Frontal cortex (tissue), 4 donors: ENCODE data around the gene SLC9A5. TPM values are rescaled to one million over a fixed set of nuclear protein-coding genes. Genes with fewer than 3 reads are reported as not detected.

ENCODE experiments used
- DNase-seq, 2 donors: peaks; one replicate each; pipeline ENCODE4 v3.0.0; 2012; ENCODE audit warnings: low spot score in 2 of 2
- FAIRE-seq: peaks from 2 replicates; lab custom pipeline; 2012; peaks lifted over from hg19 to GRCh38; lab: Jason Lieb, UNC
- total RNA-seq: library from RNA; depleted of rRNA; stranded (reverse); fragments of >200 nt; gene quantifications from one replicate; pipeline ENCODE4 v1.2.3, GENCODE V29; 2014
- donor health status: control.
- donor health status: control.
- donor health status: control.

Gene SLC9A5
- total RNA-seq, 1 donor from 2014 or later = 0.41 TPM

DNA sequence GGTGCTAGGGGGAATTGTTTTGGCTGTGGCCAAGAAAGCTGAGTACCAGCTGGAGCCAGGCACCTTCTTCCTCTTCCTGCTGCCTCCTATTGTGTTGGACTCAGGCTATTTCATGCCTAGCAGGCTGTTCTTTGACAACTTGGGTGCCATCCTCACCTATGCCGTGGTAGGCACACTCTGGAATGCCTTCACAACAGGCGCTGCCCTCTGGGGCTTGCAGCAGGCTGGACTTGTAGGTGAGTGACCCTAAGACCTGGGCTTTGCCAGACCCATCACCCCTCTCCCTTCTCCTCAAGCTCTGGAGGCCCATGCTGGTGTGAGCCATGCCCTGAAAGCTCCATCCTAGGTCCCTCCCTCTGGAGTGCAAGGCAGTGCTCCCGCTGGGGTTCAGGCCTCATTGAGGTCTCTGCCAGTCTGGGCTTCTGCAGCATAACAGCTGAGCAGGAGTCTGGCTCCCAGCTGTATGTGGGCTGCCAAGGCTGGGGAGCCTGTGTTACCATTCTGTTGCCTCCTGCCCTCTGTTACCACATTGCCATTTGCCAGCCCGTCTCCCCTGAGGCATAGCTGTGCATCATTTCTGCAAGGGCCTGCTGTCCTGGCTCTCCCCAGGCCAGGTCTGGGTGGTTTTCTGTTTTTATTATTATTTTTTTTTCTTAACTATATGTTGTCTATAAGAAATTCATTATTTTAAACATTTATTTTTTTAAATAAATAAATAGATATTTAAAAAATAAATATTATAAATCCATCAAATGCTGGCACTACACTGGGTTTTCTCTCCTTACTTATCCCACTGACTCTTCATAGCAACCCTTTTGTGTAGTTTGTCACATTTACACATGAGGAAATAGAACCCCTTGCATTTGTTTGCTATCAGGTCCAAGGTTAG, 4.1 kb downstream of the SLC9A5 start:
- no peak for DNase-seq
- no peak for FAIRE-seq

DNA sequence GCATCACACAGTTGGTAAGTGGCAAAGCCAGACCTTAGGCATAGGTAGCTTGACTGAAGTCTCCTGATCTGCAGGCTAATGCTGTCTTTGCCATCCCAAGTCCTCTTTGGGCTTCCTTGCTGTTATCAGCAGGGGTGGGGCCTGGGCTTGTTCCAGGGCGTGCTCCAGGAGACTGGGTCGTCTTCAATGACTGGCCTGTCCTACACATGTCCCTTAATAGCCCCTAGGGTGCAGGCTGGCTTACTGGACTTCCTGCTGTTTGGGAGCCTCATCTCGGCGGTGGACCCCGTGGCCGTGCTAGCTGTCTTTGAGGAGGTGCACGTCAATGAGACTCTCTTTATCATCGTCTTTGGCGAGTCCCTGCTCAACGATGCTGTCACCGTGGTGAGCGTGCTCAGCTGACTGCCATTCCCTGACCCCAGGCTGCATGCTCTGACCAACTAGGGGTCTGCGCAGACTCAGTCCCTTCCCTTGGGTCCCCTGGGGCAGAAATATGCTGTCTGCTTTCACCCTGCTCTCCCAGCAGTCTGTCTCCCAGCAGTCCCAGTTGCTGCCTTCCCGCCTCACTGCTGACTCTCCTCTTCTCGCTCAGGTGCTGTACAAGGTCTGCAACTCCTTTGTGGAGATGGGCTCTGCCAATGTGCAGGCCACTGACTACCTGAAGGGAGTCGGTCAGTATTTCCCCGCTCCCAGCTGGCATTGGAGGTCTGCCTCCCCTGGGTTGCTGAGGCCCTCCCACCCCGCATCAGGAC, 6.2 kb downstream of the SLC9A5 start:
- no peak for FAIRE-seq
- DNase-seq = no peak

DNA sequence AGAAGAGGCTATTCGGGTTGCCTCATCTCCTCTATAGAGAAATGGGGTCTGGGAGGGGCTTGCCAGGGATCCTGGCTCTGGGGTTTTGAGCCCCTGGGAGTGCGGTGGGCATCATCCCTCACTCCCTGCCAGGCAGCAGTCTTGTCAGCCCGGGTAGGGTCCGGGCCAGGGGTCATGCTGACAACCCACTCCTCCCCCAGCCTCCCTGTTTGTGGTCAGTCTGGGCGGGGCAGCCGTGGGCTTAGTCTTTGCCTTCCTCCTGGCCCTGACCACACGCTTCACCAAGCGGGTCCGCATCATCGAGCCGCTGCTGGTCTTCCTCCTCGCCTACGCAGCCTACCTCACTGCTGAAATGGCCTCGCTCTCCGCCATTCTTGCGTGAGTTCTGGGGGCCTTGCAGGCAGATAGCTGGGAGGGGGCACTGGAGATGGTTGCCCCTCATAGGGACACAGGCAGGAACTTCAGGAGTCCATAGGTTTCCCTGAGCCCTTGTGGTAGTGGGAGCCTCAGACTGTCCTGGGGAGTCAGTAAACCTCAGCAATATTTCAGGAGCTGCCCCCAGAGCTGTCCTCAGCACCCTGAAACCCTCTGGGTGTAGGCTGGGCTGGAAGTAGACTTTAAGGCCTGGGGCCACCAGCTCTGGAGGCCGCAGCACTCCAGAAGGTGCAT, 6.9 kb downstream of the SLC9A5 start:
- no peak for DNase-seq
- no peak for FAIRE-seq

DNA sequence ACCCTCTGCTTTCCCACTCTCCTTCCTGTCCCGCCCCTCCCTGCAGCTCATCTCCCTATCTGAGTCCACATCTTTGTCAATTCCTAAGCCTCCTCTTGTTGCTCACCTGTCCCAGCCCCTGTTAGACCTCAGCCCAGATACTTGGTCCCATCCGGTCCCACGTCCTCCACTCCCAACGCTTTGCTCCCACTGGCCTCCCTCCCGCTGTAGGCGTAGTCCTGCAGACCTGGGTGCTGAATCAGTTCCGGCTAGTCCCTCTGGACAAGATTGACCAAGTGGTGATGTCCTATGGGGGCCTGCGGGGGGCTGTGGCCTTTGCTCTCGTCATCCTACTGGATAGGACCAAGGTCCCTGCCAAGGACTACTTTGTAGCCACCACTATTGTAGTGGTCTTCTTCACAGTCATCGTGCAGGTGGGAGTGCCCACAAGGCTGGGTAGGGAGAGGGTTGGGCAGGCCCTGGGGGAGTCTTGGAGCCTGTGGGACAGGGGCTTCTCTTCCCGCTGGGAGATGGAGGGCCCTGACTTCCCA, 8.0 kb downstream of the SLC9A5 start:
- no peak for FAIRE-seq
- no peak for DNase-seq

- no peak for FAIRE-seq
- DNase-seq = no peak
Observed at GRCh38 chr16:67257486-67258160, 8.8 kb downstream of the SLC9A5 start.

- DNase-seq (no peak), FAIRE-seq (no peak)
Observed at GRCh38 chr16:67258161-67258835, 9.5 kb downstream of the SLC9A5 start.

DNA sequence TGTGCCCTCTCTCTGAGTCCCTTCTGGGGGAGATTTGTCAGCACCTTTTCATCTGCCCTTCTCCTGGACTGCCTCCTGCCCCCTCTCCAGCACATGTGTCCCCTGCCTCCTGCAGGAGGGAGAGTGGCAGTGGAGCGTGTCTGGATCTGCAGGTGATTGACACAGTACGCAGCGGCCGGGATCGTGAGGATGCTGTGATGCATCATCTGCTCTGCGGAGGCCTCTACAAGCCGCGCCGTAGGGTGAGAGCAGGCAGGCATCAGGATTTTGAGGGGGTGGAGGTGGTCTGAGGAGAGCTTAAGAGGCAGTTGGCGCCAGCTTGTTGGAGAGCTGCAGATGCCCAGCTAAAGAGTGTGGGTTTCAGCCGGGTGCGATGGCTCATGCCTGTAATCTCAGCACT, 10.9 kb downstream of the SLC9A5 start:
- no peak for FAIRE-seq
- DNase-seq = no peak

- FAIRE-seq (no peak), DNase-seq (peak in 1 of 2 donors; percentile 17)
Observed at GRCh38 chr16:67260426-67261063, 11.8 kb downstream of the SLC9A5 start.

- DNase-seq (no peak), FAIRE-seq (no peak)
Observed at GRCh38 chr16:67263201-67263600, 14.4 kb downstream of the SLC9A5 start.

DNA sequence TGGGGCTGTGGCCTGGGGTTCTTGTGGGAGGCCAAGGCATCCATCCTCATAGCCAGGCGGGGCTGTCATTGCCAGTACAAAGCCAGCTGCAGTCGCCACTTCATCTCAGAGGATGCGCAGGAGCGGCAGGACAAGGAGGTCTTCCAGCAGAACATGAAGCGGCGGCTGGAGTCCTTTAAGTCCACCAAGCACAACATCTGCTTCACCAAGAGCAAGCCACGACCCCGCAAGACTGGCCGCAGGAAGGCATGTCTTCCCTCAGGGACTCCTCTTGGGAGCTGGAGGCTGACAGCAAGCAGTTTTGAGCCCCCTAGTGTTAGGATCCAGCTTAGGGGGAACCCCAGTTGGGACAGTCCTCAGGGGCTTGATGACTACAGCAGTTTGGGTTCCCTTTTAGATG, 15.5 kb downstream of the SLC9A5 start:
- DNase-seq = no peak
- FAIRE-seq = no peak

- DNase-seq = no peak
- no peak for FAIRE-seq
Observed at GRCh38 chr16:67264866-67265265, 16.1 kb downstream of the SLC9A5 start.

- FAIRE-seq (no peak), DNase-seq (no peak)
Observed at GRCh38 chr16:67265834-67266233, 17.1 kb downstream of the SLC9A5 start.

DNA sequence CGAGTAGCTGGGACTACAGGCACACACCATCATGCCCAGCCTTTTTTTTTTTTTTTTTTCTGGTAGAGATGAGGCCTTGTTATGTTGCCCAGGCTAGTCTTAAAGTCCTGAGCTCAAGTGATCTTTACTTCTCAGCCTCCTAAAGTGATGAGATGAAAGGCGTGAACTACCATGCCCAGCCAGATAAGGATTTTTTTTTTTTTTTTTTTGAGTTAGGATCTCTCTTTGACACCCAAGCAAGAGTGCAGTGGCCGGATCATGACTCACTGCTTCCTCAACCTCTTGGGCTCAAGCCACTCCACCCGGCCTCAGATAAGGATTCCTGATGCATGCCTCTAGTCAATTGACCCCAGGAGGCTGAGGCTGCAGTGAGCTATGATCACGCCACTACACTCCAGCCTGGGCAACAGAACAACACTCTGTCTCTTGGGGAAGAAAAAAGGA, 19.4 kb downstream of the SLC9A5 start:
- FAIRE-seq (no peak), DNase-seq (no peak)

DNA sequence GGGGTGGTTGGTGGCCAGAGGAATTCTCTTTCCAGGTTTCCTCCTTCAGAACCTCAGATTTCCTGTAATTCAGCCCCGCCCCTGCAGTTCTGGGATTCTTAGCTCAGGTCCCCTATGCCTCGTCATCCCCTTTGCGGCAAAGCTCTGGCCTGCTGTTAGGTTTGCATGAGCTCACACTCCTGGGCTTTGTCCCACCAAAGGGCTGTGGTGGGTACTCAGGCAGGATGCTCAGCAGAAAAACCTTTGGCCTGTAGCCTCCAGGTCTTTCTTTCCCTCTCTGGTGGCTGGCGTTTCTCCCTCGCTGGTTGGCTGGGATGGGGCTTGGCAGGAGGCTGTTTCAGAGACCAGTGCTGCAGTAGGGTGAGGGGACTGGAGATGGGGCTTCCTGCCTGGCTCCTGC, 21.0 kb downstream of the SLC9A5 start:
- FAIRE-seq (no peak), DNase-seq (no peak)

DNA sequence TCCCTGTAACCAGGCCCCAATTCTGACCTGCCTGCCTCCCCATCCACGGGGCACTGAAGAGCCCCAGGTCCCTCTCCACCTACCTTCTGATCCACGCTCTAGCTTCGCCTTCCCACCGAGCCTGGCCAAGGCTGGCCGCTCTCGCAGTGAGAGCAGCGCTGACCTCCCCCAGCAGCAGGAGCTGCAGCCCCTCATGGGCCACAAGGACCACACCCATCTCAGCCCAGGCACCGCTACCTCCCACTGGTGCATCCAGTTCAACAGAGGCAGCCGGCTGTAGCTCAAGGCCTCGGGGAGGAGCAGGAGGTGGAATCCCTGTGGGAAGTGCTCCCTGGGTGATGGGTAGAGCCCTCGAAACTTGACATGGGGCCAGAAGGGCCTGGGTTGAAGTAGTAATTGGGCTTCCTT, 22.2 kb downstream of the SLC9A5 start:
- DNase-seq = no peak
- FAIRE-seq = no peak

GRCh38 chr16:67271446-67271845, 22.7 kb downstream of the SLC9A5 start:
- DNase-seq (no peak), FAIRE-seq (no peak)

DNA sequence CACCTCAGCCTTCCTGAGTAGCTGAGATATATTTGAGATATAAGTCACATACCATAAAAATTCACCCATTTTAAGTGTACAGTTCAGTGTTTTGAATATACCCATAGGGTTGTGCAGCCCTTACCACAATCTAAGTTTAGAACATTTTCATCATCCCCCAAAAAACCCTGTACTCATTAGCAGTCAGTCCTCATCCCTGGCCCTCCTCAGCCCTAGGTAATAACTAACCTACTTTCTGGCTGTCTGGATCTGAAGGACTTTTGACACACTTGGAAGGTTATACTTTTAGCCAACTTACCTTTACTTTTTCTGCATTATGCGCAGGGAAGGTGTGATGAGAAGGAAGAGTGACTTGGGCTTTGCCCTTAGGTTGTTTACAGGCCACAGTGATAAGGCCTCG, 26.5 kb downstream of the SLC9A5 start:
- no peak for FAIRE-seq
- no peak for DNase-seq

DNA sequence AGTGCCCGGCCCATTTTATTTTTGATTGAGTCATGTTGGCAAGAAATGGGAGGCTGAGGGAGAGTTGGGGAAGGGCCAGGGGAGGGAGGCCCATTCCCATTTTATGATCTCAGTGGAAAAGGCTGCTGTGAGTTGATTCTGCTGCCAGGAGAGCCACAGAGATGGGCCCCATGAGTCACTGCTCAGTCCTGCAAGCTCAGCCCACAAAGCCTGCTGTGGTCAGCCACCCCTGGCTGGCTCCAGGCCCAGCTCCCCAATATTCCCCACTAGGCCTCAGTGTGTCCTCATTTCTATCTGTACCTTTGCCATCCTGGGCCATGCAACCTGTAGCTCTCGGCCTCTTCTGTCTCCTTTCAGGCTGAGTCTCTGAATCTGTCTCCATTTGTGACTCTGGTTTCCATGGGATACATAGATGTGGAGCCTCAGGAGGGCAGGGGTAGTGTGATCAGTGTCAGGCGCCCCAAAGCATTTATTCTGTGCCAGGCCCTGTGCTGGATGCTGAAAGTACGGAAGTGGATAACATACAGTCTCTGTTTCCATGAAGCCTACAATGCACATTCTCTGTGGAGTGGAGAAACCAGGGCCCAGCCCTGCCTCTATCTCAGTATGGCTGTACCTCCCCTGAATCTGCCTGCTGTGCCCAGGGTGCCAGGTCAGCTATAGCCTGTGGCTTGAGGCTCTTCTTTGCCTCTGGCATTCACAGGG, 28.7 kb downstream of the SLC9A5 start:
- FAIRE-seq (no peak), DNase-seq (no peak)
